B cell (primary cell): ENCODE results near the gene CDKN2C. TPM values are rescaled to one million over a fixed set of nuclear protein-coding genes. Genes with fewer than 3 reads are reported as not detected.
A peak's percentile ranks its signal among the peaks of the same experiment; 100 is the strongest.

Experiments
- ATAC-seq: fragments of 200-7000 bp; cut with Tn5 transposase; one replicate; pipeline ENCODE4 v1.10.0; 2021; ENCODE audit warnings: low read depth, mild to moderate bottlenecking, moderate number of reproducible peaks, moderate library complexity
- CTCF ChIA-PET: fragments of 350-600 bp; sonication (Branson Sonifier 250); formaldehyde crosslinking; loops from one replicate; lab custom pipeline; 2021; ENCODE audit warnings: antibody characterized with exemption, inconsistent platforms; lab: Charles Lee
- POLR2A ChIA-PET: fragments of 350-600 bp; sonication (Branson Sonifier 250); formaldehyde crosslinking; loops from one replicate; lab custom pipeline; 2021; ENCODE audit warnings: antibody characterized with exemption; lab: Charles Lee
- DNase-seq: peaks from one replicate; pipeline ENCODE4 v3.0.0; 2013
- H2AFZ ChIP-seq: 2 replicates; pipeline ENCODE4 v1.6.1; 2012; ENCODE audit warnings: mild to moderate bottlenecking, low read depth, low read length; ENCODE audit not compliant: insufficient read depth, poor library complexity, severe bottlenecking
- H3K27ac ChIP-seq, 2 donors: 1 replicate in 1 of 2; 2 replicates in 1 of 2; pipeline ENCODE4 v1.5.1; 2012 to 2013; ENCODE audit warnings: low read length in 2 of 2, mild to moderate bottlenecking in 2 of 2, moderate library complexity in 1 of 2
- H3K27me3 ChIP-seq, 4 experiments: fragments of 200-600 bp in 1 of 4; sonication (generic) in 1 of 4; replicated peaks in 1 of 4; 1 replicate in 2 of 4; 2 replicates in 2 of 4; pipeline versions ENCODE4 v1.6.1 to v1.7.0; 2013 to 2016; ENCODE audit warnings: low read length in 3 of 4, mild to moderate bottlenecking in 2 of 4, mixed read lengths in 1 of 4, moderate library complexity in 1 of 4; ENCODE audit not compliant: insufficient read depth in 4 of 4, control insufficient read depth in 3 of 4; ENCODE audit errors: control extremely low read depth in 1 of 4
- H3K36me3 ChIP-seq, 2 experiments: replicated peaks in 1 of 2; 1 replicate in 1 of 2; 2 replicates in 1 of 2; pipeline versions ENCODE4 v1.6.1 to v1.7.1; 2013; ENCODE audit warnings: low read length in 1 of 2; ENCODE audit not compliant: insufficient read depth in 2 of 2, control insufficient read depth in 1 of 2; ENCODE audit errors: control extremely low read depth in 1 of 2, extremely low read depth in 1 of 2
- H3K4me1 ChIP-seq, 2 donors: fragments of 200-600 bp in 1 of 2; sonication (generic) in 1 of 2; 1 replicate in 1 of 2; 2 replicates in 1 of 2; pipeline versions ENCODE4 v1.5.1 to v1.6.1; 2013 to 2017; ENCODE audit warnings: low read length in 2 of 2; ENCODE audit not compliant: control insufficient read depth in 2 of 2, insufficient read depth in 2 of 2
- H3K4me2 ChIP-seq: replicated peaks from 2 replicates; pipeline ENCODE3; 2012; ENCODE audit warnings: mild to moderate bottlenecking, low read depth, low read length; ENCODE audit not compliant: poor library complexity, severe bottlenecking
- H3K4me3 ChIP-seq, 5 experiments: fragments of 200-600 bp in 1 of 5; sonication (generic) in 1 of 5; 1 replicate in 3 of 5; 2 replicates in 2 of 5; pipeline versions ENCODE4 v1.5.1 to v1.7.0; 2011 to 2016; ENCODE audit warnings: low read length in 4 of 5, mild to moderate bottlenecking in 4 of 5, low read depth in 2 of 5, control low read depth in 1 of 5, moderate library complexity in 1 of 5; ENCODE audit not compliant: insufficient read depth in 1 of 5; ENCODE audit errors: control extremely low read depth in 1 of 5, extremely low read depth in 1 of 5
- H3K79me2 ChIP-seq: fragments of 200-600 bp; sonication (generic); one replicate; pipeline ENCODE4 v1.6.0; 2016; ENCODE audit warnings: low read length; ENCODE audit not compliant: control insufficient read depth, insufficient read depth
- H3K9ac ChIP-seq: fragments of 200-600 bp; sonication (generic); 2 replicates; pipeline ENCODE4 v1.6.1; 2017; ENCODE audit warnings: mild to moderate bottlenecking, low read length, moderate library complexity
- H3K9me3 ChIP-seq, 3 donors: one replicate each; pipeline versions ENCODE4 v1.6.1 to v1.7.1; 2013; ENCODE audit warnings: low read length in 2 of 3; ENCODE audit not compliant: control insufficient read depth in 2 of 3, insufficient read depth in 1 of 3; ENCODE audit errors: control extremely low read depth in 1 of 3
- H4K20me1 ChIP-seq: 2 replicates; pipeline ENCODE4 v1.6.0; 2012; ENCODE audit warnings: mild to moderate bottlenecking, low read length; ENCODE audit not compliant: insufficient read depth, control insufficient read depth, poor library complexity, severe bottlenecking
- H3K27ac Mint-ChIP-seq: one replicate; pipeline ENCODE4 v1.8.0; 2021; ENCODE audit warnings: mixed read lengths
- H3K27me3 Mint-ChIP-seq: one replicate; pipeline ENCODE4 v1.8.0; 2021; ENCODE audit warnings: mixed read lengths
- H3K4me1 Mint-ChIP-seq: one replicate; pipeline ENCODE4 v1.8.0; 2021; ENCODE audit warnings: mixed read lengths
- H3K4me3 Mint-ChIP-seq: one replicate; pipeline ENCODE4 v1.8.0; 2021; ENCODE audit warnings: mixed read lengths
- H3K9me3 Mint-ChIP-seq: one replicate; pipeline ENCODE4 v1.8.0; 2022; ENCODE audit warnings: mixed read lengths; ENCODE audit not compliant: insufficient read depth
- EZH2 ChIP-seq: IDR thresholded peaks from 2 replicates; pipeline ENCODE4 v1.6.1; 2012; ENCODE audit warnings: borderline replicate concordance, low read depth, mild to moderate bottlenecking, moderate library complexity, low read length; ENCODE audit not compliant: insufficient read depth, poor library complexity, severe bottlenecking
- WGBS: methylation state at CpG from one replicate; pipeline ENCODE4 v1.1.5; 2013; ENCODE audit warnings: missing lambda C conversion rate; ENCODE audit not compliant: insufficient coverage; 5-methylcytosine and 5-hydroxymethylcytosine counted together
- intact Hi-C: fragments of 100-400 bp; cut with micrococcal nuclease; formaldehyde crosslinking; loops from one replicate; pipeline ENCODE4 v1.10.0; 2022
- polyA plus RNA-seq: library from polyadenylated mRNA; depleted of rRNA; stranded (reverse); fragments of >200 nt; gene quantifications from 2 replicates; pipeline ENCODE4 v1.2.3, GENCODE V29; 2012
- total RNA-seq, 2 donors: library from RNA; stranded (reverse); fragments of 120-200 nt in 1 of 2; gene quantifications; 1 replicate in 1 of 2; 2 replicates in 1 of 2; pipeline versions ENCODE4 v1.2.3 to v1.2.4, GENCODE V29; 2013 to 2022
- TF ChIP-seq, protein P1 (sequence below): fragments of 200-600 bp; IDR thresholded peaks from one replicate; pipeline ENCODE4 v1.8.0; 2022; ENCODE audit warnings: antibody characterized with exemption, mild to moderate bottlenecking

CDKN2C gene
- total and polyA plus RNA-seq, 2 donors (not counting 1 experiment from before 2014, with no cell fraction given), result 1.5 to 1.7 TPM

DNA sequence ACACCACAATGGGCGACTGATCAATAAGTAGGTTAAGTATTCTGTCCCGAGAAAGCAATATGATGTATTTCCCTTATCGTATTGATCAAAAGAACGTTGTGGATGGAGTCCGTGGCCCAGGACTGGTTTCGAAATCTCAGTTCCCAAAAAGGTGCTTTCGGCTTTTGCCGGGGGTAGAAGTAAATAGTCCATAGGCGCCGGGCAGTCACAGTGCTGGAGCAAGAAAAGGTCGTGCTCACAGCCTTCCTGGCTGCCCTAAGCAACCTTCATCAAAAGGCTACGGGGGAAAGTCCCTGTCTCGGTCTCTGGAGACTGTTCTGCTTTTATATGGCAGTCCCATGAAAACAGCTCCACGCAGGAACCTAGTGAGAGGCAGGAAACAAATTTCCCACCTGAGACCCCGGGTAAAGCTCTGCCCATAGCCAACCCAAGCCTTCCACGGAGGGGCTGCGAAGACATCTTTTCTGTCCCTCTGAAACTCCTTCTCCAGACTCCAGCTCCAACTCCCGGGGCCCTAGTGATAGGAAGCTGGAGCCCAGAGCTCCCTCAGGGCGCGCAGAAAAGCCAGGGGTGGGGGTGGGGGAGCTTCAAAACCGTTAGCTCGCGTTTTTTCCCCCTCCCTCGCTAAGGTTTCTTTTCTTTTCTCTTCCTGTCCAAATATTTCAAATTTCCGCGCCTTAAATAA lies 7.0 kb downstream of the CDKN2C start:
- peak overlapping the region; percentile 50 to 77 (median 64) for H3K4me3 ChIP-seq
- peak overlapping the region; percentile 75 for H2AFZ ChIP-seq
- ChIA-PET POLR2A (interaction anchor here (0.6 to 1.1 kb wide), 3 partner anchors 9 to 259 kb away, joined by 3 to 5 read pairs (median 4); partner anchors contain the start of gene RNF11), CTCF (interaction anchor here (0.6 to 4.4 kb wide), 8 partner anchors 9 to 888 kb away, joined by 3 to 16 read pairs (median 5); no protein-coding TSS in a partner anchor)
- peaks cover 0 to 53% (median 37%) of the 10 kb centered on the region in 4 experiments for H3K27me3 ChIP-seq
- no peak for TF ChIP-seq EZH2
- TF ChIP-seq, protein P1, sequence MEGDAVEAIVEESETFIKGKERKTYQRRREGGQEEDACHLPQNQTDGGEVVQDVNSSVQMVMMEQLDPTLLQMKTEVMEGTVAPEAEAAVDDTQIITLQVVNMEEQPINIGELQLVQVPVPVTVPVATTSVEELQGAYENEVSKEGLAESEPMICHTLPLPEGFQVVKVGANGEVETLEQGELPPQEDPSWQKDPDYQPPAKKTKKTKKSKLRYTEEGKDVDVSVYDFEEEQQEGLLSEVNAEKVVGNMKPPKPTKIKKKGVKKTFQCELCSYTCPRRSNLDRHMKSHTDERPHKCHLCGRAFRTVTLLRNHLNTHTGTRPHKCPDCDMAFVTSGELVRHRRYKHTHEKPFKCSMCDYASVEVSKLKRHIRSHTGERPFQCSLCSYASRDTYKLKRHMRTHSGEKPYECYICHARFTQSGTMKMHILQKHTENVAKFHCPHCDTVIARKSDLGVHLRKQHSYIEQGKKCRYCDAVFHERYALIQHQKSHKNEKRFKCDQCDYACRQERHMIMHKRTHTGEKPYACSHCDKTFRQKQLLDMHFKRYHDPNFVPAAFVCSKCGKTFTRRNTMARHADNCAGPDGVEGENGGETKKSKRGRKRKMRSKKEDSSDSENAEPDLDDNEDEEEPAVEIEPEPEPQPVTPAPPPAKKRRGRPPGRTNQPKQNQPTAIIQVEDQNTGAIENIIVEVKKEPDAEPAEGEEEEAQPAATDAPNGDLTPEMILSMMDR, result no peak
- H3K36me3 ChIP-seq, result no peaks in the 10 kb centered on the region
- ATAC-seq (peak; percentile 71), DNase-seq (peak; percentile 78)
- peak overlapping the region; percentile 90 for H3K4me2 ChIP-seq
- H3K4me1 Mint-ChIP-seq, result peaks cover 20% of the 10 kb centered on the region
- peak overlapping the region; percentile 69 for H3K9ac ChIP-seq
- H4K20me1 ChIP-seq, result no peaks in the 10 kb centered on the region
- H3K4me3 Mint-ChIP-seq, result peak overlapping the region; percentile 79
- H3K27me3 Mint-ChIP-seq, result peaks cover 29% of the 10 kb centered on the region
- peak overlapping the region; percentile 56 for H3K27ac Mint-ChIP-seq
- no peak overlapping the region for H3K27ac ChIP-seq
- 0% methylated on average over 20 of the region's 26 CpGs for WGBS
- intact Hi-C loops, result loop anchor here (1.0 to 5.0 kb wide), 3 partner anchors 9 to 1080 kb away; partner anchors contain the start of genes BTF3L4, FAF1 and TXNDC12
- peaks cover 25 to 31% of the 10 kb centered on the region in 2 donors for H3K4me1 ChIP-seq
- H3K9me3 Mint-ChIP-seq, result no peaks in the 10 kb centered on the region
- peaks cover 0 to 1% (median 0%) of the 10 kb centered on the region in 3 donors for H3K9me3 ChIP-seq
- no peaks in the 10 kb centered on the region for H3K79me2 ChIP-seq
